Neutrophil (primary cell): ENCODE results near the gene CD160.

Experiments used
- H3K27ac ChIP-seq: fragments of 200-600 bp; sonication (generic); 2 replicates; pipeline ENCODE4 v1.5.1; 2016; ENCODE audit warnings: mild to moderate bottlenecking, moderate library complexity
- H3K27me3 ChIP-seq: fragments of 200-600 bp; sonication (generic); 2 replicates; pipeline ENCODE4 v1.6.0; 2016; ENCODE audit warnings: mild to moderate bottlenecking
- H3K36me3 ChIP-seq: fragments of 200-600 bp; sonication (generic); 2 replicates; pipeline ENCODE4 v1.5.1; 2017
- H3K4me1 ChIP-seq, 2 experiments: fragments of 200-600 bp in 1 of 2; sonication (generic) in 1 of 2; 1 replicate in 1 of 2; 2 replicates in 1 of 2; pipeline versions ENCODE4 v1.5.1 to v1.6.1; 2013 to 2016; ENCODE audit warnings: low read depth in 1 of 2, low read length in 1 of 2, mild to moderate bottlenecking in 1 of 2, moderate library complexity in 1 of 2; ENCODE audit not compliant: control insufficient read depth in 1 of 2, insufficient read depth in 1 of 2
- H3K4me3 ChIP-seq, 2 experiments: fragments of 200-600 bp in 1 of 2; sonication (generic) in 1 of 2; 1 replicate in 1 of 2; 2 replicates in 1 of 2; pipeline ENCODE4 v1.5.1; 2013 to 2016; ENCODE audit warnings: low read depth in 1 of 2, low read length in 1 of 2, mild to moderate bottlenecking in 1 of 2, moderate library complexity in 1 of 2
- H3K9me3 ChIP-seq: fragments of 200-600 bp; sonication (generic); 2 replicates; pipeline ENCODE4 v1.5.1; 2016
- TF ChIP-seq, protein P1 (sequence below): fragments of 200-600 bp; sonication (generic); IDR thresholded peaks from 2 replicates; pipeline ENCODE4 v1.5.1; 2016; ENCODE audit warnings: antibody characterized with exemption

CD160 gene

DNA sequence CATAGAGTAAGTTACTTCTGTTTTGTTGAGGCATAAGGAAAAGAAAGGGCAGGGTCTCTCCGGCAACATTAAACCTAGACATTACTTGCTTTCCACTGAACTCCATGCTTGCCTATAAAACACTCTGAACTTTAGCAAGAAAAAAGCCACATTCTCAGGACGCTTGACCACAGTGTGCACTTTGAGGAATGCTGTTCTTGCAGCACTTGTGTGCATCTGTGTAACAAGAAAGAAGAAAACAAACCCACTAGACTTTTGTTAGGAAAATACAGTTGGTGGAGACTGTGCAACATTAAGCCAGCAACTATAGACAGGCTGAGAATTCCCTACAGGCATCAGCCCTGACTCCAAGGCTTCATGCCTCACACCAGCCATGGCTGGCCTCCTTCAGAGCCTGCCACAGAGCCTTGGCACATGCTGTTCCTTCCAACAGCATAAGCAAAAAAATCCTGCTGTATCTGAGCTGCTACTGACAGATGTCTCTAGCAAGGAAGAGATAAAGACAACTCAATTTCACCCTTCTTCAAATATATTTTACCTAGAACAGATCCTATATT, 17.9 kb upstream of the CD160 start:
- H3K27ac ChIP-seq = no peak overlapping the region
- no peaks in the 10 kb centered on the region for H3K27me3 ChIP-seq
- H3K36me3 ChIP-seq = no peaks in the 10 kb centered on the region
- H3K4me1 ChIP-seq = no peaks in the 10 kb centered on the region
- H3K4me3 ChIP-seq = no peak overlapping the region
- H3K9me3 ChIP-seq = no peaks in the 10 kb centered on the region
- TF ChIP-seq, protein P1, sequence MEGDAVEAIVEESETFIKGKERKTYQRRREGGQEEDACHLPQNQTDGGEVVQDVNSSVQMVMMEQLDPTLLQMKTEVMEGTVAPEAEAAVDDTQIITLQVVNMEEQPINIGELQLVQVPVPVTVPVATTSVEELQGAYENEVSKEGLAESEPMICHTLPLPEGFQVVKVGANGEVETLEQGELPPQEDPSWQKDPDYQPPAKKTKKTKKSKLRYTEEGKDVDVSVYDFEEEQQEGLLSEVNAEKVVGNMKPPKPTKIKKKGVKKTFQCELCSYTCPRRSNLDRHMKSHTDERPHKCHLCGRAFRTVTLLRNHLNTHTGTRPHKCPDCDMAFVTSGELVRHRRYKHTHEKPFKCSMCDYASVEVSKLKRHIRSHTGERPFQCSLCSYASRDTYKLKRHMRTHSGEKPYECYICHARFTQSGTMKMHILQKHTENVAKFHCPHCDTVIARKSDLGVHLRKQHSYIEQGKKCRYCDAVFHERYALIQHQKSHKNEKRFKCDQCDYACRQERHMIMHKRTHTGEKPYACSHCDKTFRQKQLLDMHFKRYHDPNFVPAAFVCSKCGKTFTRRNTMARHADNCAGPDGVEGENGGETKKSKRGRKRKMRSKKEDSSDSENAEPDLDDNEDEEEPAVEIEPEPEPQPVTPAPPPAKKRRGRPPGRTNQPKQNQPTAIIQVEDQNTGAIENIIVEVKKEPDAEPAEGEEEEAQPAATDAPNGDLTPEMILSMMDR = no peak

DNA sequence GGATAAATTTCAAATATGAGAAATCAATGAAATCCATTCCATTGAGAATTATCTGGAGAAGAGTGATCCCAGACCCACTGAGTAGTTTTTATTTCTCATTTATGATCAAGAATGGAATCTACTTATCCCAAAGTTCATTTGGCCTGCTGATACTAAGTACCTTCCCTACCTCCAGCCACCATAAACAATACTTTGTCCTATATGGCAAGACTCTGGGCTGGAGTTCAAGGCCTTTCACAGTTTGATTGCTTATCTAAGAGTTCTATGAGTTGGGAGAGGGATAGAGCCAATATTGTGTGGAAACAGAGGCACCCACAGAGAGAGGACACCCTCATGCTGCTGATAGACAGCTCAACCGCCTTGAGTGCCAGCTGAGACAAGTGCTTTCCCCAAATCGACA, 17.2 kb upstream of the CD160 start:
- no peaks in the 10 kb centered on the region for H3K9me3 ChIP-seq
- H3K36me3 ChIP-seq = no peaks in the 10 kb centered on the region
- no peaks in the 10 kb centered on the region for H3K27me3 ChIP-seq
- H3K4me1 ChIP-seq = no peaks in the 10 kb centered on the region
- TF ChIP-seq, protein P1 = no peak
- H3K4me3 ChIP-seq = no peak overlapping the region
- no peak overlapping the region for H3K27ac ChIP-seq

DNA sequence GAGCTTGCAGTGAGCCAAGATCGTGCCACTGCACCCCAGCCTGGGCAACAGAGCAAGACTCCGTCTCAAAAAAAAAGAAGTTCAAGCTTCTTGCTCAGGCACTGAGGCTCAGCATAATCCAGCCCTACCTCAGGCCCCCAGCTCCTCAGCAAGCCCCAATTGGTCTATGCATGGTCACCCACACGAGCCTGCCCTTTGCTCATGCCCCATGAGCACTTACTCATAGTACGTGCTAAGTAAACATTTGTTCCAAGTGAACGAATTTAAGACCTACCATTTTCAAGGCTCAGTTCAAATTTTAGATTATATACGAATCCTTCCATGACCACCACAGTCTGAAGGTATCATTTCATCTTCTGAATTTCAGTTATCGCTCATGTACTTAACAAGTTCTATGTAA, 16.5 kb upstream of the CD160 start:
- H3K36me3 ChIP-seq = no peaks in the 10 kb centered on the region
- no peak overlapping the region for H3K27ac ChIP-seq
- no peaks in the 10 kb centered on the region for H3K27me3 ChIP-seq
- no peaks in the 10 kb centered on the region for H3K9me3 ChIP-seq
- H3K4me1 ChIP-seq = no peaks in the 10 kb centered on the region
- H3K4me3 ChIP-seq = no peak overlapping the region
- TF ChIP-seq, protein P1 = no peak

DNA sequence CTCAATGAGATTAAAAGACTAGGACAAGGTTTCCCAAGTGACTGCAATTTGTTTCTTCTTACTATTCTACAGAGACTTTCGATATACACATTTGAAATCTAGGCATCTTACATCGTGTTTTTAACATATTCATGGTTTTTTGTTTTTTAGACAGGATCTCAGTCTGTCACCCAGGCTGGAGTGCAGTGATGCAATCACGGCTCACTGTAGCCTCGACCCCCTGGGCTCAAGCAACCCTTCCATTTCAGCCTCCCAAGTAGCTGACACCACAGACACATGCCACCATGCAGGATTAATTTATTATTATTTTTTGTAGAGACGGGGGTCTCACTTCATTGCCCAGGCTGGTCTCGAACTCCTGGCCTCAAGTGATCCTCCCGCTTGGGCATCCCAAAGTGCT, 13.7 kb upstream of the CD160 start:
- no peak overlapping the region for H3K4me3 ChIP-seq
- H3K4me1 ChIP-seq = no peaks in the 10 kb centered on the region
- TF ChIP-seq, protein P1 = no peak
- H3K36me3 ChIP-seq = no peaks in the 10 kb centered on the region
- H3K27ac ChIP-seq = no peak overlapping the region
- H3K27me3 ChIP-seq = no peaks in the 10 kb centered on the region
- no peaks in the 10 kb centered on the region for H3K9me3 ChIP-seq

DNA sequence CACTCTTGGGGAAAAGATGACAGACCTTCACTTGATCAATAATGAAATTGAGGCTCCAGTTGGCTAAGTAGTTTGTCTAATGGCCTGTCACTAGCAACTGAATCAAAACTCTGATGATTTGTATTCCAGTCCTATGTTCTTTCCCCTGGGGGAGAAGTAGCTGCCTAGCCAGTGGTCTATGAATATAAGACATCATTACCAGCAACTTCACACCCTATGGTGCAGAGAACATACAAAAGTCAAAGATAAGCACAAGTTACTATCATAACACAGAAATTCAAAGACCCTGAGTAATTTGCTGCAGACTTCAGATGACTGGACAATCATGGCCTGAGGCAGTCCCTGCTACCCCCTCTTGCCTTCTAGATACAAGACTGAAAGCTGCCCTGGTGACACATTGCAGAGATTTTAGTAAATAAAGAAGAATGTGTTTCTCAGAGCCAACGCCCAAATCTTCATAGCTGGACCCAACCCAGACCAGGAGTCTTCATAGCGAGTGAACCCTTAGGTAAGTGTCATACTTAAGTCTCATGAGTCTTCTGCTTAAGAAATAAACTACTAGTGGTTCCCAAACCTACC, 13.1 kb upstream of the CD160 start:
- no peak overlapping the region for H3K4me3 ChIP-seq
- H3K4me1 ChIP-seq = no peaks in the 10 kb centered on the region
- TF ChIP-seq, protein P1 = no peak
- no peaks in the 10 kb centered on the region for H3K36me3 ChIP-seq
- H3K9me3 ChIP-seq = no peaks in the 10 kb centered on the region
- no peaks in the 10 kb centered on the region for H3K27me3 ChIP-seq
- no peak overlapping the region for H3K27ac ChIP-seq
